ENCODE results near the gene RHBG. TPM values are rescaled to one million over a fixed set of nuclear protein-coding genes. Genes with fewer than 3 reads are reported as not detected.
"Not testable (repeated sequence)": the region's sequence is repeated elsewhere in the genome, so short reads cannot be mapped to it uniquely, and the experiment has no call there.

Gene RHBG
- total and polyA plus RNA-seq, 2 of the 4 experiments (the other 2 are of a cell fraction) = not detected

DNA sequence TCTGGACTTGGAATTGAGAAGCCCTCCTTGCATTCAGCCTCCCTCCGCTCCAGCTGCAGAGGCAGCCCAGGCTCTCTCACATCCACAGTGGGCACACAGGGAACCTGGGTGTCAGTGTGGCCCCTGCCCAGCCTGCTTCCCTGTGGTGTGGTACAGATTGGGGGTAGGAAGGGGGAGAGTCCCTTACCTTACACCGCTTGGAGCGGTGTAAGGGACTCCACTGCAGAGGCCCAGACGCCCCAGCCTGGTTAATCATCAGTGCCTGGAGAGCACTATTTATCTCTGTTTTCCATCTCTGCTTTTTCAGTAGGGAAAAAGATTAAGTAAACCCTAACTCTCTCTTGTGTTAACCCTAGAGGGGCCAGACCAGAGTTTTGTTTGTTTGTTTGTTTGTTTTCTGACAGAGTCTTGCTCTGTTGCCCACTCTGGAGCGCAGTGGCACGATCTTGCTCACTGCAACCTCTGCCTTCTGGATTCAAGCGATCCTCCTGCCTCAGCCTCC lies 803 bp upstream of the RHBG start:
- no peak overlapping the region for H3K27ac ChIP-seq (ENCODE audit: insufficient read depth, low read length)
- no peak overlapping the region for H3K4ac ChIP-seq (ENCODE audit: low read depth, low read length)
- H4K5ac ChIP-seq (ENCODE audit: low read depth, low read length) = no peak overlapping the region
- no peak for TF ChIP-seq RFX5 (IDR thresholded peaks at IDR 0.05; ENCODE audit: low read depth, low read length)
- TF ChIP-seq CEBPB (IDR thresholded peaks at IDR 0.05; ENCODE audit: low read depth, low read length) = no peak
- TF ChIP-seq RAD21 (IDR thresholded peaks at IDR 0.05; ENCODE audit: low read length) = no peak
- no peak for TF ChIP-seq CTCF (conservative IDR thresholded peaks at IDR 0.05; ENCODE audit: low read depth, low read length)
- TF ChIP-seq SMC3 (IDR thresholded peaks at IDR 0.05; ENCODE audit: low read depth, low read length) = no peak
- no CpG with 5 or more reads among the region's 7 CpGs for WGBS, 2 experiments (ENCODE audit: extremely low coverage in 2 of 2, insufficient read length in 1 of 2)
- H3K79me1 ChIP-seq (ENCODE audit: low read depth in 1 of 2, low read length in 2 of 2) = no peaks in the 10 kb centered on the region
- in situ Hi-C loops (cut with MboI; ENCODE audit: low sequenced_read_pairs) = no loop called here
- no peak overlapping the region for H2BK15ac ChIP-seq (ENCODE audit: low read depth, low read length)
- intact Hi-C loops (cut with micrococcal nuclease) = no loop called here
- no peak overlapping the region for H3K18ac ChIP-seq (ENCODE audit: low read depth, low read length)
- ChIA-PET POLR2A (ENCODE audit: unreplicated experiment) (no interaction called here), CTCF (no interaction called here)
- H3K9me1 ChIP-seq (ENCODE audit: insufficient read depth, low read length) = no peaks in the 10 kb centered on the region; the same call in 1 of the 2 replicates
- no peak overlapping the region for H2BK120ac ChIP-seq (ENCODE audit: low read depth, low read length)
- H3K4me3 ChIP-seq (ENCODE audit: insufficient read depth, low read depth, low read length) = no peak overlapping the region
- H4K20me1 ChIP-seq (ENCODE audit: insufficient read depth, low read length) = no peaks in the 10 kb centered on the region
- no peak for ATAC-seq (ENCODE audit: low read depth)
- dilution Hi-C loops (cut with HindIII; ENCODE audit: low sequenced_read_pairs, unreplicated experiment) = no loop called here
- no peak overlapping the region for H2AK9ac ChIP-seq (replicated peaks; ENCODE audit: low read depth, low read length, poor library complexity)
- H4K8ac ChIP-seq (ENCODE audit: low read depth in 2 of 2, low read length in 2 of 2) = no peak overlapping the region
- peaks cover 75% of the 10 kb centered on the region for H3K27me3 ChIP-seq (ENCODE audit: control insufficient read depth, insufficient read depth, low read length)
- H3K36me3 ChIP-seq (ENCODE audit: control insufficient read depth, insufficient read depth, low read length) = no peaks in the 10 kb centered on the region
- no peaks in the 10 kb centered on the region for H3K9me3 ChIP-seq (ENCODE audit: control insufficient read depth, insufficient read depth, low read length)
- no TSS peak for BruUV-seq (replicated peaks)
- no peak overlapping the region for H3K56ac ChIP-seq (ENCODE audit: extremely low read depth, insufficient read depth, low read length)
- H4K91ac ChIP-seq (ENCODE audit: insufficient read depth, low read depth, low read length) = no peak overlapping the region
- H2AFZ ChIP-seq (replicated peaks; ENCODE audit: low read length, poor library complexity) = no peak overlapping the region
- peaks cover 2% of the 10 kb centered on the region; the same call in 1 of the 2 replicates for H3K4me1 ChIP-seq (ENCODE audit: control insufficient read depth, insufficient read depth, low read length)
- H2AK5ac ChIP-seq (ENCODE audit: low read depth, low read length) = no peak overlapping the region
- no peak overlapping the region for H3K14ac ChIP-seq (replicated peaks; ENCODE audit: low read depth, low read length)
- H3K4me2 ChIP-seq (ENCODE audit: low read depth, low read length) = no peak overlapping the region
- no peak overlapping the region for H2BK5ac ChIP-seq (ENCODE audit: low read depth, low read length, poor library complexity, severe bottlenecking)
- no peak overlapping the region for H2BK20ac ChIP-seq (ENCODE audit: low read depth, low read length)
- H3K9ac ChIP-seq (ENCODE audit: low read depth, low read length) = no peak overlapping the region
- DNase-seq = no peak
- H3K23ac ChIP-seq (ENCODE audit: low read depth, low read length) = no peak overlapping the region

GRCh38 chr1:156369685-156370286 lies 775 bp downstream of the RHBG start:
- BruUV-seq (replicated peaks); H4K20me1 ChIP-seq (ENCODE audit: insufficient read depth, low read length); H2BK5ac ChIP-seq (ENCODE audit: low read depth, low read length, poor library complexity, severe bottlenecking); H2BK20ac ChIP-seq (ENCODE audit: low read depth, low read length); H2AK9ac ChIP-seq (replicated peaks; ENCODE audit: low read depth, low read length, poor library complexity); H3K27ac ChIP-seq (ENCODE audit: insufficient read depth, low read length); H2AK5ac ChIP-seq (ENCODE audit: low read depth, low read length); H3K9me3 ChIP-seq (ENCODE audit: control insufficient read depth, insufficient read depth, low read length); H2BK120ac ChIP-seq (ENCODE audit: low read depth, low read length); in situ Hi-C loops (cut with MboI; ENCODE audit: low sequenced_read_pairs); H3K9me1 ChIP-seq (ENCODE audit: insufficient read depth, low read length); H2AFZ ChIP-seq (replicated peaks; ENCODE audit: low read length, poor library complexity); H3K4ac ChIP-seq (ENCODE audit: low read depth, low read length); H3K14ac ChIP-seq (replicated peaks; ENCODE audit: low read depth, low read length); intact Hi-C loops (cut with micrococcal nuclease); H3K9ac ChIP-seq (ENCODE audit: low read depth, low read length); H3K4me3 ChIP-seq (ENCODE audit: insufficient read depth, low read depth, low read length); H3K4me1 ChIP-seq (ENCODE audit: control insufficient read depth, insufficient read depth, low read length); H3K36me3 ChIP-seq (ENCODE audit: control insufficient read depth, insufficient read depth, low read length); H3K18ac ChIP-seq (ENCODE audit: low read depth, low read length); dilution Hi-C loops (cut with HindIII; ENCODE audit: low sequenced_read_pairs, unreplicated experiment); POLR2A ChIA-PET (ENCODE audit: unreplicated experiment); H4K91ac ChIP-seq (ENCODE audit: insufficient read depth, low read depth, low read length); H3K56ac ChIP-seq (ENCODE audit: extremely low read depth, insufficient read depth, low read length); ATAC-seq (ENCODE audit: low read depth); DNase-seq; H3K79me1 ChIP-seq (ENCODE audit: low read depth in 1 of 2, low read length in 2 of 2); H3K23ac ChIP-seq (ENCODE audit: low read depth, low read length); H4K8ac ChIP-seq (ENCODE audit: low read depth in 2 of 2, low read length in 2 of 2); H4K5ac ChIP-seq (ENCODE audit: low read depth, low read length); H2BK15ac ChIP-seq (ENCODE audit: low read depth, low read length); CTCF ChIA-PET; H3K4me2 ChIP-seq (ENCODE audit: low read depth, low read length): not testable (repeated sequence)
- peaks cover 71% of the 10 kb centered on the region for H3K27me3 ChIP-seq (ENCODE audit: control insufficient read depth, insufficient read depth, low read length)
- 80% methylated on average over 1 of the region's 10 CpGs; no CpG with 5 or more reads in 1 of the 2 experiments for WGBS, 2 experiments (ENCODE audit: extremely low coverage in 2 of 2, insufficient read length in 1 of 2)

All from IMR-90 (cell line).